Measurements from ENCODE around the gene CFAP77. TPM values are rescaled to one million over a fixed set of nuclear protein-coding genes. Genes with fewer than 3 reads are reported as not detected.

CFAP77 gene
- total RNA-seq, 1 donor from 2014 or later = 0.36 TPM

GRCh38 chr9:132579427-132579798 lies 169.4 kb downstream of the CFAP77 start:
- H2AFZ ChIP-seq (ENCODE audit: low read depth, low read length) = no peak overlapping the region
- peaks cover 78% of the 10 kb centered on the region for H3K27me3 ChIP-seq (ENCODE audit: insufficient read depth, low read length)
- no peak overlapping the region for H3K4me3 ChIP-seq (ENCODE audit: insufficient read depth, low read depth, low read length)
- no peak for FAIRE-seq
- H3K4me2 ChIP-seq (ENCODE audit: low read length) = no peak overlapping the region
- H4K20me1 ChIP-seq (ENCODE audit: insufficient read depth, low read length) = peaks cover 46% of the 10 kb centered on the region
- peaks cover 2% of the 10 kb centered on the region for H3K36me3 Mint-ChIP-seq (ENCODE audit: low read depth, unreplicated experiment)
- no peak overlapping the region for H3K27ac Mint-ChIP-seq (ENCODE audit: unreplicated experiment)
- H3K9ac ChIP-seq (ENCODE audit: low read length) = no peak overlapping the region
- peaks cover 12% of the 10 kb centered on the region for H3K9me3 Mint-ChIP-seq (ENCODE audit: unreplicated experiment)
- H3K36me3 ChIP-seq (ENCODE audit: insufficient read depth, low read length) = no peaks in the 10 kb centered on the region
- no peak overlapping the region for H3K27ac ChIP-seq (ENCODE audit: low read depth, low read length)
- peaks cover 74% of the 10 kb centered on the region for H3K27me3 Mint-ChIP-seq (ENCODE audit: low read depth, unreplicated experiment)
- TF ChIP-seq CTCF (IDR thresholded peaks at IDR 0.05; ENCODE audit: insufficient read depth, low read depth, low read length) (no peak), EZH2 (IDR thresholded peaks at IDR 0.05; ENCODE audit: insufficient read depth, low read length) (no peak)
- no peak for DNase-seq (ENCODE audit: low read depth)
- no peaks in the 10 kb centered on the region for H3K4me1 ChIP-seq (ENCODE audit: insufficient read depth, low read length)
- no peaks in the 10 kb centered on the region for H3K79me2 ChIP-seq (ENCODE audit: insufficient read depth, low read length)
- peaks cover 9% of the 10 kb centered on the region for H3K4me1 Mint-ChIP-seq (ENCODE audit: low read depth, unreplicated experiment)
- H3K9me3 ChIP-seq (ENCODE audit: insufficient read depth, low read depth, low read length) = peaks cover under 1% of the 10 kb centered on the region
- no peak overlapping the region for H3K4me3 Mint-ChIP-seq (ENCODE audit: unreplicated experiment)

- Mint-ChIP-seq H3K9me3 (ENCODE audit: unreplicated experiment) (peaks cover 19% of the 10 kb centered on the region), H3K27me3 (ENCODE audit: low read depth, unreplicated experiment) (peaks cover 70% of the 10 kb centered on the region), H3K36me3 (ENCODE audit: low read depth, unreplicated experiment) (peaks cover 2% of the 10 kb centered on the region), H3K4me1 (ENCODE audit: low read depth, unreplicated experiment) (peaks cover 23% of the 10 kb centered on the region), H3K4me3 (ENCODE audit: unreplicated experiment) (no peak within 1 kb of the TSS), H3K27ac (ENCODE audit: unreplicated experiment) (no peak within 1 kb of the TSS)
- no peaks in the 10 kb centered on the region for H3K79me2 ChIP-seq (ENCODE audit: insufficient read depth, low read length)
- H3K36me3 ChIP-seq (ENCODE audit: insufficient read depth, low read length) = no peaks in the 10 kb centered on the region
- no peak within 1 kb of the TSS for H3K27ac ChIP-seq (ENCODE audit: low read depth, low read length)
- H3K9me3 ChIP-seq (ENCODE audit: insufficient read depth, low read depth, low read length) = peaks cover 9% of the 10 kb centered on the region
- no peak for TF ChIP-seq EZH2 (IDR thresholded peaks at IDR 0.05; ENCODE audit: insufficient read depth, low read length)
- H2AFZ ChIP-seq (ENCODE audit: low read depth, low read length) = no peak within 1 kb of the TSS
- peaks cover 56% of the 10 kb centered on the region for H4K20me1 ChIP-seq (ENCODE audit: insufficient read depth, low read length)
- H3K4me3 ChIP-seq (ENCODE audit: insufficient read depth, low read depth, low read length) = no peak within 1 kb of the TSS
- peaks cover 6% of the 10 kb centered on the region for H3K4me1 ChIP-seq (ENCODE audit: insufficient read depth, low read length)
- DNase-seq (ENCODE audit: low read depth) = no peak
- peaks cover 95% of the 10 kb centered on the region for H3K27me3 ChIP-seq (ENCODE audit: insufficient read depth, low read length)
- H3K9ac ChIP-seq (ENCODE audit: low read length) = no peak within 1 kb of the TSS
- FAIRE-seq = no peak
- H3K4me2 ChIP-seq (ENCODE audit: low read length) = peak within 1 kb of the TSS; percentile 81
Observed at GRCh38 chr9:132582276-132582785, 172.3 kb downstream of the CFAP77 start, which contains the start of gene BARHL1. TSS of gene BARHL1 (plus strand) at chr9:132582606. CDS start at chr9:132582798, 192 bp downstream.

GRCh38 chr9:132582786-132583583 lies 173.0 kb downstream of the CFAP77 start:
- Histone ChIP-seq H3K27ac (ENCODE audit: low read depth, low read length) (no peak overlapping the region), H2AFZ (ENCODE audit: low read depth, low read length) (no peak overlapping the region), H3K9ac (ENCODE audit: low read length) (no peak overlapping the region), H3K27me3 (ENCODE audit: insufficient read depth, low read length) (peaks cover 95% of the 10 kb centered on the region), H4K20me1 (ENCODE audit: insufficient read depth, low read length) (peaks cover 61% of the 10 kb centered on the region), H3K4me2 (ENCODE audit: low read length) (no peak overlapping the region), H3K79me2 (ENCODE audit: insufficient read depth, low read length) (no peaks in the 10 kb centered on the region), H3K9me3 (ENCODE audit: insufficient read depth, low read depth, low read length) (peaks cover 9% of the 10 kb centered on the region), H3K4me3 (ENCODE audit: insufficient read depth, low read depth, low read length) (no peak overlapping the region), H3K36me3 (ENCODE audit: insufficient read depth, low read length) (no peaks in the 10 kb centered on the region), H3K4me1 (ENCODE audit: insufficient read depth, low read length) (peaks cover 6% of the 10 kb centered on the region)
- Mint-ChIP-seq H3K4me1 (ENCODE audit: low read depth, unreplicated experiment) (peaks cover 23% of the 10 kb centered on the region), H3K27ac (ENCODE audit: unreplicated experiment) (no peak overlapping the region), H3K9me3 (ENCODE audit: unreplicated experiment) (peaks cover 19% of the 10 kb centered on the region), H3K4me3 (ENCODE audit: unreplicated experiment) (no peak overlapping the region), H3K27me3 (ENCODE audit: low read depth, unreplicated experiment) (peaks cover 65% of the 10 kb centered on the region), H3K36me3 (ENCODE audit: low read depth, unreplicated experiment) (peaks cover 2% of the 10 kb centered on the region)
- TF ChIP-seq CTCF (IDR thresholded peaks at IDR 0.05; ENCODE audit: insufficient read depth, low read depth, low read length) (no peak), EZH2 (IDR thresholded peaks at IDR 0.05; ENCODE audit: insufficient read depth, low read length) (peak; percentile 81)
- FAIRE-seq = no peak
- DNase-seq (ENCODE audit: low read depth) = no peak
